Trophoblast cell (in vitro differentiated cells and primary cell): ENCODE results near the gene COL4A2.

Experiments used
- DNase-seq, 2 donors: peaks; one replicate each; pipeline ENCODE4 v3.0.0-alpha.2; 2016
- H2AFZ ChIP-seq: 2 replicates; pipeline ENCODE4 v1.6.1; 2013; ENCODE audit warnings: low read length, moderate library complexity, mild to moderate bottlenecking; ENCODE audit not compliant: insufficient read depth, poor library complexity
- H2AK5ac ChIP-seq: 2 replicates; pipeline ENCODE4 v1.6.1; 2013; ENCODE audit warnings: mild to moderate bottlenecking, low read length
- H2BK120ac ChIP-seq: 2 replicates; pipeline ENCODE4 v1.6.1; 2013; ENCODE audit warnings: low read length, mild to moderate bottlenecking, moderate library complexity; ENCODE audit not compliant: insufficient read depth, poor library complexity
- H2BK12ac ChIP-seq: 2 replicates; pipeline ENCODE4 v1.6.1; 2013; ENCODE audit warnings: mild to moderate bottlenecking, low read length, moderate library complexity
- H2BK5ac ChIP-seq: 2 replicates; pipeline ENCODE4 v1.6.1; 2013; ENCODE audit warnings: low read length, low read depth, moderate library complexity, mild to moderate bottlenecking; ENCODE audit not compliant: poor library complexity
- H3K14ac ChIP-seq: 2 replicates; pipeline ENCODE4 v1.6.1; 2013; ENCODE audit warnings: mild to moderate bottlenecking, low read length
- H3K18ac ChIP-seq: 2 replicates; pipeline ENCODE4 v1.6.1; 2013; ENCODE audit warnings: mild to moderate bottlenecking, low read length
- H3K23ac ChIP-seq: 2 replicates; pipeline ENCODE4 v1.6.1; 2013; ENCODE audit warnings: low read length
- H3K27ac ChIP-seq: 2 replicates; pipeline ENCODE4 v1.5.1; 2013; ENCODE audit warnings: low read depth, mild to moderate bottlenecking, inconsistent platforms, low read length, moderate library complexity
- H3K27me3 ChIP-seq: 2 replicates; pipeline ENCODE4 v1.6.1; 2013; ENCODE audit warnings: inconsistent platforms, mild to moderate bottlenecking, low read length, moderate library complexity; ENCODE audit not compliant: insufficient read depth
- H3K36me3 ChIP-seq, 2 experiments: 1 replicate in 1 of 2; 2 replicates in 1 of 2; pipeline ENCODE4 v1.6.1; 2013; ENCODE audit warnings: low read length in 2 of 2, mild to moderate bottlenecking in 2 of 2, moderate library complexity in 1 of 2; ENCODE audit not compliant: insufficient read depth in 2 of 2, control insufficient read depth in 1 of 2
- H3K4ac ChIP-seq: 2 replicates; pipeline ENCODE4 v1.6.1; 2013; ENCODE audit warnings: low read depth, mild to moderate bottlenecking, low read length, moderate library complexity
- H3K4me1 ChIP-seq, 2 experiments: 1 replicate in 1 of 2; 2 replicates in 1 of 2; pipeline ENCODE4 v1.6.1; 2013; ENCODE audit warnings: low read length in 2 of 2, mild to moderate bottlenecking in 2 of 2, moderate library complexity in 1 of 2; ENCODE audit not compliant: insufficient read depth in 2 of 2, control insufficient read depth in 1 of 2
- H3K4me2 ChIP-seq: 2 replicates; pipeline ENCODE4 v1.6.1; 2013; ENCODE audit warnings: inconsistent platforms, mild to moderate bottlenecking, low read length, moderate library complexity
- H3K4me3 ChIP-seq: 2 replicates; pipeline ENCODE4 v1.5.1; 2013; ENCODE audit warnings: mild to moderate bottlenecking, low read depth, low read length, inconsistent platforms
- H3K79me1 ChIP-seq: one replicate; pipeline ENCODE4 v1.6.1; 2013; ENCODE audit warnings: low read length
- H3K79me2 ChIP-seq: 2 replicates; pipeline ENCODE4 v1.6.1; 2013; ENCODE audit warnings: low read length, mild to moderate bottlenecking; ENCODE audit not compliant: control insufficient read depth, insufficient read depth, poor library complexity
- H3K9ac ChIP-seq: 2 replicates; pipeline ENCODE4 v1.6.1; 2013; ENCODE audit warnings: mild to moderate bottlenecking, low read length
- H3K9me3 ChIP-seq: 2 replicates; pipeline ENCODE4 v1.6.1; 2013; ENCODE audit warnings: low read depth, mild to moderate bottlenecking, control low read depth, inconsistent platforms, low read length; ENCODE audit not compliant: insufficient read depth
- H4K12ac ChIP-seq: 2 replicates; pipeline ENCODE4 v1.6.1; 2013; ENCODE audit warnings: low read depth, mild to moderate bottlenecking, low read length, moderate library complexity
- H4K8ac ChIP-seq: 2 replicates; pipeline ENCODE4 v1.6.1; 2013; ENCODE audit warnings: low read depth, mild to moderate bottlenecking, low read length, moderate library complexity
- H4K91ac ChIP-seq: one replicate; pipeline ENCODE4 v1.6.1; 2013; ENCODE audit warnings: low read depth, mild to moderate bottlenecking, low read length, moderate library complexity
- WGBS: extraction: QIAGEN DNeasy Blood & Tissue Kit; methylation state at CpG from one replicate; pipeline ENCODE4 v1.1.7; 2013; ENCODE audit warnings: missing lambda C conversion rate; ENCODE audit not compliant: insufficient read length, insufficient coverage; ENCODE audit errors: extremely low coverage; 5-methylcytosine and 5-hydroxymethylcytosine counted together

COL4A2 gene

DNA sequence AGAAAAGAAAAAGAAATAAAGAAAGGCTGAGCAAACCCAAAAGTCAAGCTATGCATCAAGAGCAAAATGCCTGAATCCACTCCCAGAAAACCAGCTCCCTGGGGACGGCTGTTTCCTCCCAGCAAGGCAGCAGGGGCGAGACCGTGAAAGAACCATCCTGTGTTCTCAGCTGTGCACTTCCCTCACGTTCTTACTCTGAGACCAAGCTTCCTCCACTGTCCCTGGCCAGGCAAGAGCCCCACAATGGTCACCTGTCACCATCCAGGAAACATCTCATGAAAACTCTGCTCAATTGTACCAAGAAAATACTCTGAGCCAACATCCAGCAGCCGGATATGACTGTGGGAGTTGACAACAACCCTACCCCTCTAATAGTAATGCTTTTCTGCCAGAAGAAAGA, 231.5 kb downstream of the COL4A2 start:
- no CpG with 5 or more reads among the region's 5 CpGs for WGBS
- Histone ChIP-seq H2BK120ac (no peak overlapping the region), H3K27me3 (no peaks in the 10 kb centered on the region), H3K9me3 (peaks cover 4% of the 10 kb centered on the region), H3K4ac (peak overlapping the region; percentile 53), H2AFZ (no peak overlapping the region), H3K9ac (no peak overlapping the region), H3K4me2 (no peak overlapping the region), H3K4me1 (peaks cover 42 to 43% of the 10 kb centered on the region in 2 experiments), H3K14ac (no peak overlapping the region), H3K79me1 (peaks cover 28% of the 10 kb centered on the region), H4K91ac (no peak overlapping the region), H3K79me2 (peaks cover 11% of the 10 kb centered on the region), H4K8ac (no peak overlapping the region), H3K18ac (no peak overlapping the region), H2AK5ac (peak overlapping the region; percentile 60), H3K36me3 (peaks cover 4 to 6% of the 10 kb centered on the region in 2 experiments), H3K27ac (no peak overlapping the region), H4K12ac (no peak overlapping the region), H2BK12ac (no peak overlapping the region), H3K23ac (no peak overlapping the region), H2BK5ac (no peak overlapping the region), H3K4me3 (no peak overlapping the region)
- DNase-seq: no peak

DNA sequence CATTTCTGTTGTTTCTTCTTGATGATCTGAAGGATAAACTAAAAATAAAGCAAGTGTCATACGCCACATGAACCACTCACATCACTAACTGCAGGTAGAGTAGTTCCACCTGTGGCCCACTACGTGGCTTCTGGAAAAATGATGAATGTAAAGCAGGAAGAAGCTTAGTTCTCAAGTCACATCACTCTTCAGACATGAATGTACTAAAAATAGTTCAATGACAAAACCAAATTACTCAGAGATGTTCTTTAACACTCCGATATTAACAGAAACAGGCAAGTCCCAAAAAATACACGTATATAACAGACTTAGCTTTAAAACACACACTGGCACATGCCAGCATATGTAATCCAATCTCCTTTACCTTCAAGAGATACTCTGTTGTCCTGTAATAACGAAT, 232.8 kb downstream of the COL4A2 start:
- H2BK5ac ChIP-seq: no peak overlapping the region
- H3K23ac ChIP-seq: no peak overlapping the region
- H3K14ac ChIP-seq: no peak overlapping the region
- H3K27ac ChIP-seq: no peak overlapping the region
- H3K36me3 ChIP-seq: peaks cover 8 to 11% of the 10 kb centered on the region in 2 experiments
- H3K9me3 ChIP-seq: peaks cover 4% of the 10 kb centered on the region
- peaks cover 18% of the 10 kb centered on the region for H3K79me1 ChIP-seq
- H2BK120ac ChIP-seq: no peak overlapping the region
- H3K79me2 ChIP-seq: peaks cover 11% of the 10 kb centered on the region
- DNase-seq: no peak
- H4K8ac ChIP-seq: no peak overlapping the region
- peaks cover 32 to 33% of the 10 kb centered on the region in 2 experiments for H3K4me1 ChIP-seq
- H3K4me3 ChIP-seq: no peak overlapping the region
- H2AK5ac ChIP-seq: no peak overlapping the region
- H3K4ac ChIP-seq: no peak overlapping the region
- no peak overlapping the region for H4K12ac ChIP-seq
- H3K27me3 ChIP-seq: no peaks in the 10 kb centered on the region
- no CpG with 5 or more reads among the region's 5 CpGs for WGBS
- H3K9ac ChIP-seq: no peak overlapping the region
- no peak overlapping the region for H3K18ac ChIP-seq
- H2BK12ac ChIP-seq: no peak overlapping the region
- no peak overlapping the region for H3K4me2 ChIP-seq
- H2AFZ ChIP-seq: no peak overlapping the region
- H4K91ac ChIP-seq: no peak overlapping the region

- H3K9me3 ChIP-seq: peaks cover 2% of the 10 kb centered on the region
- peaks cover 26 to 30% of the 10 kb centered on the region in 2 experiments for H3K4me1 ChIP-seq
- H3K79me1 ChIP-seq: peaks cover 17% of the 10 kb centered on the region
- H3K27ac ChIP-seq: peak overlapping the region; percentile 94
- H4K91ac ChIP-seq: peak overlapping the region; percentile 67
- peak overlapping the region; percentile 31 for H2AK5ac ChIP-seq
- H3K4me3 ChIP-seq: no peak overlapping the region
- H2BK120ac ChIP-seq: peak overlapping the region; percentile 54
- H4K12ac ChIP-seq: peak overlapping the region; percentile 6
- H3K14ac ChIP-seq: peak overlapping the region; percentile 52
- H3K18ac ChIP-seq: peak overlapping the region; percentile 36
- H3K79me2 ChIP-seq: peaks cover 10% of the 10 kb centered on the region
- H3K4ac ChIP-seq: peak overlapping the region; percentile 81
- H3K4me2 ChIP-seq: no peak overlapping the region
- no peaks in the 10 kb centered on the region for H3K27me3 ChIP-seq
- H2BK5ac ChIP-seq: peak overlapping the region; percentile 8
- peak overlapping the region; percentile 34 for H4K8ac ChIP-seq
- no peak for DNase-seq
- H2BK12ac ChIP-seq: peak overlapping the region; percentile 34
- no peak overlapping the region for H3K23ac ChIP-seq
- WGBS: no CpG with 5 or more reads among the region's 15 CpGs
- no peak overlapping the region for H2AFZ ChIP-seq
- peaks cover 4 to 8% of the 10 kb centered on the region in 2 experiments for H3K36me3 ChIP-seq
- H3K9ac ChIP-seq: no peak overlapping the region
These were observed 233.9 kb downstream of the COL4A2 start for GRCh38 chr13:110540871-110541525.

- Histone ChIP-seq H3K27me3 (no peaks in the 10 kb centered on the region), H3K79me2 (peaks cover 9% of the 10 kb centered on the region), H4K91ac (peak overlapping the region; percentile 70), H3K9me3 (peaks cover 2% of the 10 kb centered on the region), H3K4me2 (peak overlapping the region; percentile 6), H3K79me1 (peaks cover 18% of the 10 kb centered on the region), H3K23ac (no peak overlapping the region), H3K4me1 (peaks cover 27 to 29% of the 10 kb centered on the region in 2 experiments), H2BK5ac (peak overlapping the region; percentile 70), H3K18ac (peak overlapping the region; percentile 90), H3K9ac (no peak overlapping the region), H3K4ac (peak overlapping the region; percentile 65), H3K4me3 (no peak overlapping the region), H2BK12ac (peak overlapping the region; percentile 99), H2AFZ (no peak overlapping the region), H4K8ac (peak overlapping the region; percentile 79), H3K27ac (peak overlapping the region; percentile 94), H2AK5ac (peak overlapping the region; percentile 42), H4K12ac (peak overlapping the region; percentile 27), H3K14ac (peak overlapping the region; percentile 73), H2BK120ac (peak overlapping the region; percentile 68), H3K36me3 (peaks cover 4 to 8% of the 10 kb centered on the region in 2 experiments)
- DNase-seq: peak; percentile 65 to 73
- no CpG with 5 or more reads among the region's 4 CpGs for WGBS
These were observed 234.4 kb downstream of the COL4A2 start for GRCh38 chr13:110541526-110541920.
